Liver (tissue), 9 donors: ENCODE data around the gene TENM3. TPM values are rescaled to one million over a fixed set of nuclear protein-coding genes. Genes with fewer than 3 reads are reported as not detected.

Source experiments
- DNase-seq: peaks from one replicate; pipeline ENCODE4 v3.0.0-alpha.2; 2017; ENCODE audit warnings: low spot score
- H3K27ac ChIP-seq, 2 donors: one replicate each; pipeline ENCODE4 v1.7.0; 2013; ENCODE audit warnings: inconsistent platforms in 2 of 2, low read length in 2 of 2, control low read depth in 1 of 2, low read depth in 1 of 2, mild to moderate bottlenecking in 1 of 2
- H3K27me3 ChIP-seq, 4 donors: one replicate each; pipeline versions ENCODE4 v1.6.1 to v1.7.0; 2013; ENCODE audit warnings: low read length in 3 of 4, inconsistent platforms in 1 of 4, mild to moderate bottlenecking in 1 of 4, moderate library complexity in 1 of 4; ENCODE audit not compliant: control insufficient read depth in 4 of 4, insufficient read depth in 4 of 4
- H3K36me3 ChIP-seq, 4 donors: one replicate each; pipeline versions ENCODE4 v1.6.1 to v1.7.0; 2013; ENCODE audit warnings: low read length in 3 of 4, mild to moderate bottlenecking in 3 of 4, low read depth in 1 of 4, moderate library complexity in 1 of 4; ENCODE audit not compliant: control insufficient read depth in 4 of 4, insufficient read depth in 3 of 4
- H3K4me1 ChIP-seq, 4 donors: one replicate each; pipeline versions ENCODE4 v1.6.1 to v1.7.0; 2013; ENCODE audit warnings: low read length in 3 of 4, mild to moderate bottlenecking in 3 of 4, moderate library complexity in 1 of 4; ENCODE audit not compliant: control insufficient read depth in 4 of 4, insufficient read depth in 4 of 4
- H3K4me3 ChIP-seq, 3 donors: one replicate each; pipeline versions ENCODE4 v1.6.1 to v1.7.0; 2013; ENCODE audit warnings: low read length in 3 of 3, control low read depth in 1 of 3, low read depth in 1 of 3, mild to moderate bottlenecking in 1 of 3
- H3K9ac ChIP-seq, 2 donors: one replicate each; pipeline ENCODE4 v1.7.0; 2013; ENCODE audit warnings: low read length in 2 of 2, mild to moderate bottlenecking in 2 of 2, moderate library complexity in 2 of 2, control low read depth in 1 of 2, low read depth in 1 of 2
- H3K9me3 ChIP-seq, 4 donors: one replicate each; pipeline versions ENCODE4 v1.6.1 to v1.7.0; 2013; ENCODE audit warnings: low read length in 3 of 4; ENCODE audit not compliant: control insufficient read depth in 4 of 4
- CTCF ChIP-seq: fragments of 150-350 bp; IDR thresholded peaks from 2 replicates; pipeline ENCODE4 v1.5.1; 2017; ENCODE audit warnings: improper control_type of control experiment, low read depth, low read length; ENCODE audit not compliant: missing input control
- EGR1 ChIP-seq, 2 donors: IDR thresholded peaks; 2 replicates each; pipeline ENCODE4 v1.6.1; 2016 to 2018; ENCODE audit warnings: antibody characterized with exemption in 2 of 2, low read depth in 2 of 2
- FOXA1 ChIP-seq: IDR thresholded peaks from 2 replicates; pipeline ENCODE4 v1.6.1; 2016; ENCODE audit warnings: antibody characterized with exemption
- FOXA2 ChIP-seq: IDR thresholded peaks from 2 replicates; pipeline ENCODE4 v1.6.1; 2016; ENCODE audit warnings: antibody characterized with exemption
- HNF4A ChIP-seq, 2 donors: conservative IDR thresholded peaks; 2 replicates each; pipeline ENCODE4 v1.6.1; 2016; ENCODE audit warnings: antibody characterized with exemption in 2 of 2, mild to moderate bottlenecking in 2 of 2
- HNF4G ChIP-seq: IDR thresholded peaks from 2 replicates; pipeline ENCODE4 v1.6.1; 2016; ENCODE audit warnings: antibody characterized with exemption
- JUND ChIP-seq, 2 donors: IDR thresholded peaks; 2 replicates each; pipeline ENCODE4 v1.6.1; 2016; ENCODE audit warnings: antibody characterized with exemption in 2 of 2
- NR2F2 ChIP-seq: IDR thresholded peaks from 2 replicates; pipeline ENCODE4 v1.6.1; 2016; ENCODE audit warnings: antibody characterized with exemption
- RAD21 ChIP-seq, 2 donors: IDR thresholded peaks; 2 replicates each; pipeline ENCODE4 v1.6.1; 2016; ENCODE audit warnings: antibody characterized with exemption in 2 of 2, mild to moderate bottlenecking in 2 of 2
- SP1 ChIP-seq: IDR thresholded peaks from 2 replicates; pipeline ENCODE4 v1.6.1; 2018; ENCODE audit warnings: antibody characterized with exemption, mild to moderate bottlenecking
- TAF1 ChIP-seq: conservative IDR thresholded peaks from 2 replicates; pipeline ENCODE4 v1.6.1; 2016; ENCODE audit warnings: antibody characterized with exemption, mild to moderate bottlenecking
- YY1 ChIP-seq: IDR thresholded peaks from 2 replicates; pipeline ENCODE4 v1.6.1; 2016; ENCODE audit warnings: antibody characterized with exemption, mild to moderate bottlenecking
- WGBS: extraction: QIAGEN DNeasy Blood & Tissue Kit; methylation state at CpG from one replicate; pipeline ENCODE4 v1.1.7; 2013; 5-methylcytosine and 5-hydroxymethylcytosine counted together
- polyA plus RNA-seq, 2 donors: library from polyadenylated mRNA; stranded (reverse) in 1 of 2; unstranded in 1 of 2; fragments of 200-250 nt in 1 of 2; fragments of >200 nt in 1 of 2; fragmentation: Nextera tagmentation in 1 of 2; extraction: Ambion mirVana in 1 of 2; gene quantifications; one replicate each; pipeline versions ENCODE4 v1.2.1 to v1.2.3, GENCODE V29; 2013 to 2015
- total RNA-seq, 2 donors: library from RNA; depleted of rRNA; stranded (reverse); fragments of >200 nt; gene quantifications; one replicate each; pipeline ENCODE4 v1.2.3, GENCODE V29; 2014
- TF ChIP-seq, protein P1 (sequence below): IDR thresholded peaks from 2 replicates; pipeline ENCODE4 v1.6.1; 2016; ENCODE audit warnings: antibody characterized with exemption, mild to moderate bottlenecking
- TF ChIP-seq, protein P2 (sequence below): IDR thresholded peaks from 2 replicates; pipeline ENCODE4 v1.6.1; 2016; ENCODE audit warnings: antibody characterized with exemption
- donor health status: healthy.
- donor health status: healthy.
- donor health status: healthy.
- donor health status: healthy.
- donor health status: healthy.

Gene TENM3
- total and polyA plus RNA-seq, 4 donors: 0.32 to 16.8 (median 0.70) TPM

- no peaks in the 10 kb centered on the region for H3K27me3 ChIP-seq
- 86% methylated on average over 8 of the region's 8 CpGs for whole genome bisulfite sequencing
- H3K4me1 ChIP-seq: no peaks in the 10 kb centered on the region
- H3K36me3 ChIP-seq: no peaks in the 10 kb centered on the region
- H3K27ac ChIP-seq: no peak overlapping the region
- TF ChIP-seq TAF1 (no peak), RAD21 (IDR thresholded peaks at IDR 0.05) (no peak)
- TF ChIP-seq, protein P1, sequence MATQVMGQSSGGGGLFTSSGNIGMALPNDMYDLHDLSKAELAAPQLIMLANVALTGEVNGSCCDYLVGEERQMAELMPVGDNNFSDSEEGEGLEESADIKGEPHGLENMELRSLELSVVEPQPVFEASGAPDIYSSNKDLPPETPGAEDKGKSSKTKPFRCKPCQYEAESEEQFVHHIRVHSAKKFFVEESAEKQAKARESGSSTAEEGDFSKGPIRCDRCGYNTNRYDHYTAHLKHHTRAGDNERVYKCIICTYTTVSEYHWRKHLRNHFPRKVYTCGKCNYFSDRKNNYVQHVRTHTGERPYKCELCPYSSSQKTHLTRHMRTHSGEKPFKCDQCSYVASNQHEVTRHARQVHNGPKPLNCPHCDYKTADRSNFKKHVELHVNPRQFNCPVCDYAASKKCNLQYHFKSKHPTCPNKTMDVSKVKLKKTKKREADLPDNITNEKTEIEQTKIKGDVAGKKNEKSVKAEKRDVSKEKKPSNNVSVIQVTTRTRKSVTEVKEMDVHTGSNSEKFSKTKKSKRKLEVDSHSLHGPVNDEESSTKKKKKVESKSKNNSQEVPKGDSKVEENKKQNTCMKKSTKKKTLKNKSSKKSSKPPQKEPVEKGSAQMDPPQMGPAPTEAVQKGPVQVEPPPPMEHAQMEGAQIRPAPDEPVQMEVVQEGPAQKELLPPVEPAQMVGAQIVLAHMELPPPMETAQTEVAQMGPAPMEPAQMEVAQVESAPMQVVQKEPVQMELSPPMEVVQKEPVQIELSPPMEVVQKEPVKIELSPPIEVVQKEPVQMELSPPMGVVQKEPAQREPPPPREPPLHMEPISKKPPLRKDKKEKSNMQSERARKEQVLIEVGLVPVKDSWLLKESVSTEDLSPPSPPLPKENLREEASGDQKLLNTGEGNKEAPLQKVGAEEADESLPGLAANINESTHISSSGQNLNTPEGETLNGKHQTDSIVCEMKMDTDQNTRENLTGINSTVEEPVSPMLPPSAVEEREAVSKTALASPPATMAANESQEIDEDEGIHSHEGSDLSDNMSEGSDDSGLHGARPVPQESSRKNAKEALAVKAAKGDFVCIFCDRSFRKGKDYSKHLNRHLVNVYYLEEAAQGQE: no peak
- no peak overlapping the region for H3K9ac ChIP-seq
- no peak for DNase-seq
- H3K4me3 ChIP-seq: no peak overlapping the region
- peaks cover 0 to 6% (median under 1%) of the 10 kb centered on the region in 4 donors for H3K9me3 ChIP-seq
Measured at GRCh38 chr4:182748283-182748682, 505.1 kb downstream of the TENM3 start.

DNA sequence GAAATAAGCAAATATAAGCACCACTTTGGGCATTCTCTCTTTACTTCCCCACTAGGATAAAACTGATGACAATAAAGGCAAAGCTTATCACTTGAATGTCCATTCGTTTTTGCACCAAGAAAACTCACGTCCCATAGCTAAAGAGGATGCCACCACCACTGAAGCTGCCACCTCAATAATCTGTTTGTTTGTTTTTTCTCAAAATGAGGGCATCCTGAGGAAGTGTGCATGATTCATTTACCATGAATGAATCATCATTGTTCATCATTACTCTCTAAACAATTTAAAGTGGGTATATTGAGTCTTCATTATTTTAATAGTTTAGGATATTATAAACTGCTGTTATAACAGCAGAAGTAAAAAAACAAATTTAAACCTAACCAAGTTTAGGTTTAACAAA is 505.7 kb downstream of the TENM3 start:
- TF ChIP-seq HNF4A (conservative IDR thresholded peaks at IDR 0.05) (no peak), SP1 (no peak), NR2F2 (no peak), HNF4G (no peak), YY1 (no peak)
- TF ChIP-seq, protein P1: no peak
- TF ChIP-seq, protein P2, sequence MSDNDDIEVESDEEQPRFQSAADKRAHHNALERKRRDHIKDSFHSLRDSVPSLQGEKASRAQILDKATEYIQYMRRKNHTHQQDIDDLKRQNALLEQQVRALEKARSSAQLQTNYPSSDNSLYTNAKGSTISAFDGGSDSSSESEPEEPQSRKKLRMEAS: no peak
- Histone ChIP-seq H3K9ac (no peak overlapping the region), H3K4me3 (no peak overlapping the region), H3K27me3 (no peaks in the 10 kb centered on the region), H3K4me1 (no peaks in the 10 kb centered on the region), H3K9me3 (peaks cover 0 to 6% (median under 1%) of the 10 kb centered on the region in 4 donors), H3K27ac (no peak overlapping the region), H3K36me3 (no peaks in the 10 kb centered on the region)
- DNase-seq: no peak
- 71% methylated on average over 2 of the region's 2 CpGs for WGBS

DNA sequence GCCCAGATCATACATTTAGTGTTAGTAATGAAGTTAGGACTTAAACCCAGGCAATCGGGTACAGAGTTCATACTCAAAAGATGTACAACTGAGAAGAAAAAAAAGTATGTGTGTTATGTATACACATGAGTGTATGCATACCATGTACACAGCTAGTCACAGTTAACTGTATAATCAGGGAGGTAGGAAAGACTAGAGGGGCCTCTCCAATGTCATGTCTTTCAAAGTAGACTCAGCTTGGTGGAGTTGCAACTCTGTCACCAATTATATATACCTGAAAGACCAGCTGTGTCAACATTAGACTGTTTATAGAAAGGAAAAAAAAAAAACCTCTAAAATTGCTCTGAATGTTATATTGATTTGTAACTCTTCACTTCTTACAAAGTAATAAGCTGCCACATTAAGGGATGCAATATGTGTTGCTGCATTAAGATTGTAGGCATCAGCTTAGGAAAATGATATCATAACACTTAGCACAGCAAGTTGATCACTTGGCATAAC is 506.5 kb downstream of the TENM3 start:
- no peak for DNase-seq
- Histone ChIP-seq H3K4me3 (no peak overlapping the region), H3K36me3 (no peaks in the 10 kb centered on the region), H3K27ac (no peak overlapping the region), H3K4me1 (no peaks in the 10 kb centered on the region), H3K9ac (no peak overlapping the region), H3K9me3 (peaks cover 0 to 6% (median under 1%) of the 10 kb centered on the region in 4 donors), H3K27me3 (no peaks in the 10 kb centered on the region)
- 85% methylated on average over 1 of the region's 1 CpG for WGBS
- TF ChIP-seq HNF4A (conservative IDR thresholded peaks at IDR 0.05): no peak
- TF ChIP-seq TAF1: no peak
- no peak for TF ChIP-seq CTCF
- TF ChIP-seq RAD21 (IDR thresholded peaks at IDR 0.05): no peak
- TF ChIP-seq FOXA2: no peak
- TF ChIP-seq JUND (IDR thresholded peaks at IDR 0.05): no peak
- no peak for TF ChIP-seq EGR1 (IDR thresholded peaks at IDR 0.05; ENCODE audit: low read depth in 2 of 2)
- TF ChIP-seq, protein P1: no peak
- no peak for TF ChIP-seq NR2F2
- TF ChIP-seq, protein P2: no peak
- no peak for TF ChIP-seq FOXA1
